SU-DHL-6 (cell line): ENCODE measurements around the gene MYOM1.

Source experiments
- H2AFZ ChIP-seq: fragments of 200-600 bp; sonication (generic); 2 replicates; pipeline ENCODE4 v1.6.1; 2014; ENCODE audit warnings: low read depth, mild to moderate bottlenecking, moderate library complexity, mixed read lengths, antibody characterized with exemption, low read length; ENCODE audit not compliant: severe bottlenecking
- H3F3A ChIP-seq: fragments of 200-600 bp; shearing (Covaris generic); 2 replicates; pipeline ENCODE4 v1.6.0; 2016; ENCODE audit warnings: antibody characterized with exemption, mild to moderate bottlenecking; ENCODE audit not compliant: insufficient read depth
- H3K27ac ChIP-seq: fragments of 200-600 bp; sonication (generic); 2 replicates; pipeline ENCODE4 v1.5.1; 2016; ENCODE audit warnings: low read depth, mild to moderate bottlenecking, low read length, moderate library complexity, mixed read lengths
- H3K27me3 ChIP-seq: fragments of 200-600 bp; sonication (generic), shearing (Covaris generic); 2 replicates; pipeline ENCODE4 v1.6.0; 2014; ENCODE audit warnings: mild to moderate bottlenecking, low read length
- H3K36me3 ChIP-seq: fragments of 200-600 bp; sonication (generic); 2 replicates; pipeline ENCODE4 v1.6.1; 2014; ENCODE audit warnings: mild to moderate bottlenecking, low read length, mixed read lengths
- H3K4me2 ChIP-seq: fragments of 300-600, 200-600 bp; shearing (Covaris generic), sonication (generic); 2 replicates; pipeline ENCODE4 v1.6.0; 2014; ENCODE audit warnings: low read length, low read depth, mild to moderate bottlenecking; ENCODE audit not compliant: poor library complexity, severe bottlenecking
- H3K4me3 ChIP-seq: fragments of 200-600 bp; sonication (generic); 2 replicates; pipeline ENCODE4 v1.5.1; 2014; ENCODE audit warnings: antibody characterized with exemption, low read length, mild to moderate bottlenecking, mixed read lengths; ENCODE audit not compliant: insufficient read depth, poor library complexity, severe bottlenecking
- H3K79me2 ChIP-seq: fragments of 200-600 bp; sonication (generic); 2 replicates; pipeline ENCODE4 v1.6.1; 2014; ENCODE audit warnings: mild to moderate bottlenecking, low read length, moderate library complexity; ENCODE audit not compliant: insufficient read depth
- H3K9ac ChIP-seq: fragments of 200-600 bp; sonication (generic); 2 replicates; pipeline ENCODE4 v1.7.0; 2014; ENCODE audit warnings: mild to moderate bottlenecking, low read length
- H3K9me2 ChIP-seq: fragments of 200-600 bp; sonication (generic); replicated peaks from 2 replicates; pipeline ENCODE4 v1.6.1; 2014; ENCODE audit warnings: low read length; ENCODE audit not compliant: insufficient read depth
- H3K9me3 ChIP-seq: fragments of 200-600 bp; sonication (generic); 2 replicates; pipeline ENCODE4 v1.6.1; 2014; ENCODE audit warnings: low read length, mixed read lengths; ENCODE audit not compliant: insufficient read depth
- H4K20me1 ChIP-seq: fragments of 200-600 bp; sonication (generic); 2 replicates; pipeline ENCODE4 v1.6.1; 2014; ENCODE audit warnings: low read depth, mild to moderate bottlenecking, antibody characterized with exemption, low read length, moderate library complexity, mixed read lengths
- EZH2phosphoT487 ChIP-seq: fragments of 200-600 bp; sonication (generic), shearing (Covaris generic); conservative IDR thresholded peaks from 2 replicates; pipeline ENCODE4 v1.6.1; 2018; ENCODE audit warnings: mild to moderate bottlenecking, antibody characterized with exemption, low read length, moderate library complexity, mixed read lengths
- TF ChIP-seq, protein P1 (sequence below): fragments of 200-600 bp; sonication (generic); IDR thresholded peaks from one replicate; pipeline ENCODE4 v1.5.1; 2017; ENCODE audit warnings: antibody characterized with exemption, mild to moderate bottlenecking, low read length, moderate library complexity; ENCODE audit not compliant: insufficient read depth, poor library complexity, severe bottlenecking

The MYOM1 gene

GRCh38 chr18:3157086-3157485 is 62.7 kb downstream of the MYOM1 start:
- H3K4me3 ChIP-seq = no peak overlapping the region
- TF ChIP-seq, protein P1, sequence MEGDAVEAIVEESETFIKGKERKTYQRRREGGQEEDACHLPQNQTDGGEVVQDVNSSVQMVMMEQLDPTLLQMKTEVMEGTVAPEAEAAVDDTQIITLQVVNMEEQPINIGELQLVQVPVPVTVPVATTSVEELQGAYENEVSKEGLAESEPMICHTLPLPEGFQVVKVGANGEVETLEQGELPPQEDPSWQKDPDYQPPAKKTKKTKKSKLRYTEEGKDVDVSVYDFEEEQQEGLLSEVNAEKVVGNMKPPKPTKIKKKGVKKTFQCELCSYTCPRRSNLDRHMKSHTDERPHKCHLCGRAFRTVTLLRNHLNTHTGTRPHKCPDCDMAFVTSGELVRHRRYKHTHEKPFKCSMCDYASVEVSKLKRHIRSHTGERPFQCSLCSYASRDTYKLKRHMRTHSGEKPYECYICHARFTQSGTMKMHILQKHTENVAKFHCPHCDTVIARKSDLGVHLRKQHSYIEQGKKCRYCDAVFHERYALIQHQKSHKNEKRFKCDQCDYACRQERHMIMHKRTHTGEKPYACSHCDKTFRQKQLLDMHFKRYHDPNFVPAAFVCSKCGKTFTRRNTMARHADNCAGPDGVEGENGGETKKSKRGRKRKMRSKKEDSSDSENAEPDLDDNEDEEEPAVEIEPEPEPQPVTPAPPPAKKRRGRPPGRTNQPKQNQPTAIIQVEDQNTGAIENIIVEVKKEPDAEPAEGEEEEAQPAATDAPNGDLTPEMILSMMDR = no peak
- TF ChIP-seq EZH2phosphoT487 = no peak
- H3K79me2 ChIP-seq = no peaks in the 10 kb centered on the region
- no peaks in the 10 kb centered on the region for H3K36me3 ChIP-seq
- no peaks in the 10 kb centered on the region for H3K9me3 ChIP-seq
- H3K4me2 ChIP-seq = no peak overlapping the region
- H3K27ac ChIP-seq = no peak overlapping the region
- no peaks in the 10 kb centered on the region for H4K20me1 ChIP-seq
- H3F3A ChIP-seq = no peaks in the 10 kb centered on the region
- H3K27me3 ChIP-seq = no peaks in the 10 kb centered on the region
- no peaks in the 10 kb centered on the region for H3K9me2 ChIP-seq
- no peak overlapping the region for H3K9ac ChIP-seq
- no peak overlapping the region for H2AFZ ChIP-seq

GRCh38 chr18:3156325-3156640 is 63.5 kb downstream of the MYOM1 start:
- Histone ChIP-seq H3K79me2 (no peaks in the 10 kb centered on the region), H3K9ac (no peak overlapping the region), H3F3A (no peaks in the 10 kb centered on the region), H3K9me2 (no peaks in the 10 kb centered on the region), H3K4me3 (no peak overlapping the region), H4K20me1 (no peaks in the 10 kb centered on the region), H2AFZ (no peak overlapping the region), H3K9me3 (no peaks in the 10 kb centered on the region), H3K27ac (no peak overlapping the region), H3K36me3 (no peaks in the 10 kb centered on the region), H3K4me2 (no peak overlapping the region), H3K27me3 (no peaks in the 10 kb centered on the region)
- no peak for TF ChIP-seq EZH2phosphoT487
- TF ChIP-seq, protein P1 = no peak

- no peak overlapping the region for H3K4me3 ChIP-seq
- no peak overlapping the region for H3K4me2 ChIP-seq
- H3K27me3 ChIP-seq = no peaks in the 10 kb centered on the region
- no peaks in the 10 kb centered on the region for H3K36me3 ChIP-seq
- TF ChIP-seq, protein P1 = no peak
- no peak for TF ChIP-seq EZH2phosphoT487
- no peak overlapping the region for H3K27ac ChIP-seq
- no peaks in the 10 kb centered on the region for H3K9me3 ChIP-seq
- no peaks in the 10 kb centered on the region for H3F3A ChIP-seq
- H3K9me2 ChIP-seq = no peaks in the 10 kb centered on the region
- H3K9ac ChIP-seq = no peak overlapping the region
- no peaks in the 10 kb centered on the region for H4K20me1 ChIP-seq
- H3K79me2 ChIP-seq = no peaks in the 10 kb centered on the region
- no peak overlapping the region for H2AFZ ChIP-seq
Observed at GRCh38 chr18:3154214-3154613, 65.6 kb downstream of the MYOM1 start.

GRCh38 chr18:3153107-3153704 is 66.6 kb downstream of the MYOM1 start:
- Histone ChIP-seq H3K9me3 (no peaks in the 10 kb centered on the region), H3K4me3 (no peak overlapping the region), H3F3A (no peaks in the 10 kb centered on the region), H2AFZ (no peak overlapping the region), H3K27ac (no peak overlapping the region), H4K20me1 (no peaks in the 10 kb centered on the region), H3K4me2 (no peak overlapping the region), H3K9ac (no peak overlapping the region), H3K9me2 (no peaks in the 10 kb centered on the region), H3K27me3 (no peaks in the 10 kb centered on the region), H3K36me3 (no peaks in the 10 kb centered on the region), H3K79me2 (no peaks in the 10 kb centered on the region)
- TF ChIP-seq, protein P1 = no peak
- no peak for TF ChIP-seq EZH2phosphoT487
